GM12873 (cell line): ENCODE results near the gene SYPL1.

Experiments
- CTCF ChIP-seq: IDR thresholded peaks from 2 replicates; pipeline ENCODE4 v1.5.1; 2012; ENCODE audit warnings: low read depth, mild to moderate bottlenecking, moderate library complexity, low read length, control low read depth; ENCODE audit not compliant: insufficient read depth; ENCODE audit errors: missing control alignments

SYPL1 gene

GRCh38 chr7:106100863-106101629, 11.1 kb downstream of the SYPL1 start:
- no peak for TF ChIP-seq CTCF

GRCh38 chr7:106099539-106099938, 12.6 kb downstream of the SYPL1 start:
- no peak for TF ChIP-seq CTCF

GRCh38 chr7:106098889-106099288, 13.2 kb downstream of the SYPL1 start:
- no peak for TF ChIP-seq CTCF

- no peak for TF ChIP-seq CTCF
Observed at GRCh38 chr7:106095634-106096033, 16.5 kb downstream of the SYPL1 start.

GRCh38 chr7:106094780-106095179, 17.3 kb downstream of the SYPL1 start:
- TF ChIP-seq CTCF: no peak

- no peak for TF ChIP-seq CTCF
Observed at GRCh38 chr7:106092204-106092603, 19.9 kb downstream of the SYPL1 start.

- TF ChIP-seq CTCF: no peak
Observed at GRCh38 chr7:106089647-106090046, 22.5 kb downstream of the SYPL1 start.
